GM10847 (cell line): ENCODE results near the gene IMP3.
A peak's percentile ranks its signal among the peaks of the same experiment; 100 is the strongest.

Source experiments
- POLR2A ChIP-seq: IDR thresholded peaks from 2 replicates; pipeline ENCODE4 v1.6.1; 2011; ENCODE audit not compliant: insufficient read length; ENCODE audit errors: extremely low read depth

IMP3 gene, protein sequence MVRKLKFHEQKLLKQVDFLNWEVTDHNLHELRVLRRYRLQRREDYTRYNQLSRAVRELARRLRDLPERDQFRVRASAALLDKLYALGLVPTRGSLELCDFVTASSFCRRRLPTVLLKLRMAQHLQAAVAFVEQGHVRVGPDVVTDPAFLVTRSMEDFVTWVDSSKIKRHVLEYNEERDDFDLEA

GRCh38 chr15:75639709-75640482 lies at the start of gene IMP3:
TSS of gene IMP3 (minus strand) at chr15:75640224. CDS start at chr15:75640168, 56 bp downstream.
- TF ChIP-seq POLR2A, result peak; percentile 96

GRCh38 chr15:75688831-75689230 lies 48.8 kb upstream of the IMP3 start:
- no peak for TF ChIP-seq POLR2A

GRCh38 chr15:75688278-75688557 lies 48.2 kb upstream of the IMP3 start:
- TF ChIP-seq POLR2A, result no peak

DNA sequence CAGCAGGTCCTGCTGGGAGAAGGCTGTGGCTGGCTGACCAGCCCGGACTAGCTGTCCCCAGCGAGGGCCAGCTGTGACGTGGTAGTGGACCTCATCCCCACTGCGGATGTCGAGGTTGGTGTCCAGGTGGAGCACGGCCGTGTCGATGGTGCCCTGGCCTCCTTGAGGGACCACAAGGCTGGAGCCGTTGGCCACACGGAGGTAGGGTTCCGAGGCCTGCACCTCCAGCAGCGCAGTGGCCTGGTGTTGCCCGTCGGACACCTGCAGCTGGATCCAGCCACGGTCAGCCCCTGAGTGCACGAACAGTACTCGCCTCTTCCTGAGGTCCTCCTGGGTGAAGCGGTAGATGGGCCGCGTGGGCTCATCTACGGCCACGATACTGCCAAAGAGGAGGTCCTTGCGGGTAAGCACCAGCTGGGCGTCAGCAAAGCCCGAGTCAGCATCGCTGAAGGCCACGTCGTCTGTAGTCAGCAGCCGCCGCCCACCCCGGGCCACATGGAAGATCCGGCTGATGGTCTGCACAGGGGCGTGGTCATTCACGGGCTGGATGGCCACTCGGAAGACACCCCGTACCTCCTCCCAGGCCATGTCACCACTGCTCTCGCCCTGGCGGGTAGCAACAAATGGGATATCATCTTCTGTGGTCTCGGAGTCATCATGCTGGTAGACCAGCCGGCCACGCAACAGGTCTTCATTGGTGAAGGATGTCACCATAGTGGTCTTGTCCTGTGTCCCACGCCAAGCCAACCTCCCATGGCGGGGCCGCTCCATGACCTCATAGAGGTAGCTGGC lies 47.7 kb upstream of the IMP3 start:
- TF ChIP-seq POLR2A, result no peak

DNA sequence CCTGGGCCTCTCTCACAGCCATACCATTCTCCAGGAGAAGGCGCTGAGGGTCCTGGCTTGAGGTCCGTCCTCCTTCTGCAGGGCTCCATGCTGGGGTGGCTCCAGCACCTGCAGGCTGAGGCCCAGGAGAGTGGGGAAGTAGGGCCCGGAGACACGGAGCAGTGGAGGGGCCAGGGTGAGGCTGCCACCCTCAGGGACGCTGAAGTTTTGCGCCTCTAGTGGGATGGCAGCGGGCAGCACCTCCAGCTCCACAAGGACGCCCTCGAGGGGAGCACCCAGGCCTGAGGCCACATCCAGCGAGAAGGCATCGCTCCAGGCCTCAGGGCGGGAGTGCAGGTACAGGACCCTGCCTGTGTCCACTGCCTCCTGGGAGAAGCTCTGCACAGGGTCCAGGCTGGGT lies 45.2 kb upstream of the IMP3 start:
- no peak for TF ChIP-seq POLR2A

DNA sequence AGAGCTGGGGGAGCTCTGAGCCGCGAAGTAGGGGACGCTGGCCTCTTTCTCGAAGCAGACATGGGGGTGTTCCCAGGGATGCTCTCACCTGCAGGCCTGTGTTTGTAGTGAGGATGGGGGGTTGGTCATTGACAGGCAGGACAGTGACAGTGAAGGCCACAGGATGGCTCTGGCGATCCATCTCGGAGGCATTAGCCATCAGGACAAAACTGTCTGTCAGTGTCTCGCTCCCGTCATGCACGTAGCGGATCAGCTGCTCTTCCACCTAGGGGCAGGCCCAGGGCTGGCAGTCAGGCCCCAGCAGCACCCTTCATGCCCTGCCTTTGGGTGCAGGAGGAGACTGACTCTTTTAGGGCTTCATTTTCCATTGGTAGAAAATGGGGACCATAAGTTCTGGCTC lies 44.6 kb upstream of the IMP3 start:
- TF ChIP-seq POLR2A, result no peak

DNA sequence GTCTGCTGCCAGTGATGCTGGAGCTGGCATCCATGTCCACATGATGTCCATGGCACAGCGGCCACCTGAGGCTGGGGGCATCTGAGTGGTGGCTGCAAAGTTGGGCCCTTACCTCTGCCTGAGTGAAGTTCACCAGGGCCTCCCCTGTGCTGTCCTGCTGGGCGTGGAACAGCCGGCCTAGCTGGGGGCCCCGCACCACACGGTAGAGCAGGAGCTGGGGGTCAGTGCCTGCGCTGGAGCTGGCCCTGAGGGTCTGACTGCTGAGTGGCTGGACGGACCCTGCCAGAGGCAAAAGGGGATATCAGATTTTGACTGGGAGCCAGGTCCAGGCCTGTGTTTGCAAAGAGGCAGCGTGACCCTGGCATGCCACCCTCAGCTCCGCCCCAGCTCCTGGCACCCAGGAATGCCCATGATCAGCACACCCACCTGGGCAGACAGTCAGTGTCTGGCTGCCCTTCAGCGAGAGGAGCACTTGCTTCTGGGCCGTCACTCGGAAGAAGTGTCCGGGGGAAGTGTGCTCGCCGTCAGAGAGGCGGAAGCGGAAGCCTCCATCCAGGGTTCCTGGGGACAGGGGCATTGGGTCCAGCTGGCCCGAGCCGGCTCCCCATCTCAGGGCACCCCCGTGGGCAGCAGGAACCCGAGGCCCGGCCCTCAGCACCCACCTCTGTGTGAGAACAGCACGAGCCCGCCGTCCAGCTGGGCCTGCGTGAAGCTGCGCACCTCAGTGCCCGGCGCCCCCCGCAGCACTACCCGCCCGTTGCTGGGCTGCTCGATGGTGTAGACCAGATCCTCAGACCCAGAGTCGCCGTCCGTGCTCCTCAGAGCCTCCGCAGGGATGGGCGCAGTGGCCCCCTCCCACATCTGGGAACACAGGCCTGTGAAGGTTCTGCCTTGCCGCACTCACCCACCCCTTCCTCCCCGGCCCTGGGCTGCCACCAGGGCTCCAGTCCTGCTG lies 42.4 kb upstream of the IMP3 start:
- no peak for TF ChIP-seq POLR2A

- TF ChIP-seq POLR2A, result no peak
Measured at GRCh38 chr15:75680007-75680789, 40.2 kb upstream of the IMP3 start.

DNA sequence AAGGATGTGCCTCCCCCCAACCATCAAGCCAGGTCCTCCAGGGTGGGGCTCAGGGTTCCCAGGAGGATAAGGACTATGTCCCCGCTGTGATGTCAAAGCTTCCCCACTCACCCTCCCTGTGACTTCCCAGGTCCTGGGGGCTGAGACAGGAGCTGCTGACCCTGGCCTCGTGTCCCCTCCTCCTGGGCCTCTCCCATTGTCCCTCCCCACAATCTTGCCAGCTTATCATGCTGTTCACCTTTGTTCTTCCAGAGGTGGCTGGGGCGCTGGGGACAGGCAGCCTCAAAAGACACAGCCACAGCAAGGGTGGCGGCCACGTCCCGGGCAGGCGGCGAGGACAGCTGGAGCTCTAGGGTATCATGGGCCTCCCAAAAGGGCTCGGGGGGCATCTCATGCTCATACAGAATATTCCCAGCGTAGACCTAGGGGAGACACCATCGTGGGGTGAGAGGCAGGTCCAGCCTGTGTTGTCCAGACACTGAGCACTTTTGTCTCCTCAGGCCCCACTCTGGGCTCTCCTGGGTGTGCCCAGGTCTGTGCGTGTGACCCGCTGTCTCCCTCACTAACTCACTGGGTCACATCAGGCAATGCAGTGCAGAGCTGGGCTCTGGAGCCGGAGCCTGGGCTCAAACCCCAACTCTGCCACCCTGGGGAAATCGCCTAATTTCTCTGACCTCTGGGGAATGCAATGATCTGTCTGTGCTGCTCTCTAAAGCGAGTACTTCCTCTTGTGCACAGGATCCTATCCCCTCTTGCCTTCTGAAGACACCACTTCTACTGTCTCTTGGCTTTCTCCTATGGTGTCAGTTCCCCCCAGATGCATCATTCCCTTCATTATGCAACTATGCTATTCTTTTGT lies 37.7 kb upstream of the IMP3 start:
- TF ChIP-seq POLR2A, result no peak

GRCh38 chr15:75676688-75677464 lies 36.9 kb upstream of the IMP3 start:
- TF ChIP-seq POLR2A, result no peak

GRCh38 chr15:75675579-75676404 lies 35.8 kb upstream of the IMP3 start:
- TF ChIP-seq POLR2A, result no peak

GRCh38 chr15:75674366-75674765 lies 34.3 kb upstream of the IMP3 start:
- TF ChIP-seq POLR2A, result no peak
